ENCODE data around the gene MAP7. TPM values are rescaled to one million over a fixed set of nuclear protein-coding genes. Genes with fewer than 3 reads are reported as not detected.

Gene MAP7
- total and polyA plus RNA-seq, 2 donors (not counting 3 experiments of a cell fraction or from before 2014, with no cell fraction given), result 0.07 to 0.42 TPM

- intact Hi-C loops (cut with micrococcal nuclease), result no loop called here
- no peaks in the 10 kb centered on the region for H3K4me1 ChIP-seq (ENCODE audit: control insufficient read depth, extremely low read depth, insufficient read depth, low read length)
- no peak overlapping the region for H3K9ac ChIP-seq (replicated peaks; ENCODE audit: extremely low read depth, insufficient read depth, low read length)
- no peaks in the 10 kb centered on the region for H3K9me1 ChIP-seq (replicated peaks; ENCODE audit: control insufficient read depth, extremely low read depth, insufficient read depth, low read length)
- H3K9me3 ChIP-seq (replicated peaks; ENCODE audit: control insufficient read depth, insufficient read depth, low read length), result no peaks in the 10 kb centered on the region
- H3K27me3 ChIP-seq (ENCODE audit: control insufficient read depth in 2 of 2, insufficient read depth in 2 of 2, low read length in 2 of 2), result peaks cover 7 to 18% of the 10 kb centered on the region in 2 experiments
- H3K4me3 ChIP-seq (replicated peaks in 1 of 3; ENCODE audit: insufficient read depth in 1 of 3, low read depth in 1 of 3, low read length in 3 of 3), result no peak overlapping the region
- DNase-seq (ENCODE audit: low read depth, low spot score), result no peak
- H3K4me2 ChIP-seq (ENCODE audit: insufficient read depth, low read length), result no peak overlapping the region
- FAIRE-seq, result no peak
- POLR2A ChIA-PET, result no interaction called here
- no peaks in the 10 kb centered on the region for H4K20me1 ChIP-seq (replicated peaks; ENCODE audit: control insufficient read depth, extremely low read depth, insufficient read depth, low read length)
- dilution Hi-C loops (cut with MboI; ENCODE audit: extremely low pct_ligation_motif_present, low sequenced_read_pairs), result no loop called here
- TF ChIP-seq JUN (IDR thresholded peaks at IDR 0.05; ENCODE audit: borderline replicate concordance, insufficient read depth, insufficient read length, low read depth), result no peak
- TF ChIP-seq FOS (IDR thresholded peaks at IDR 0.05; ENCODE audit: borderline replicate concordance, insufficient read depth, low read length), result no peak
- TF ChIP-seq EZH2 (IDR thresholded peaks at IDR 0.05; ENCODE audit: borderline replicate concordance, low read depth, low read length, severe bottlenecking), result no peak
- TF ChIP-seq POLR2AphosphoS5 (IDR thresholded peaks at IDR 0.05; ENCODE audit: insufficient read depth, low read depth, low read length), result no peak
- TF ChIP-seq POLR2A (IDR thresholded peaks at IDR 0.05; ENCODE audit: low read depth, low read length), result no peak
- TF ChIP-seq MYC (IDR thresholded peaks at IDR 0.05; ENCODE audit: low read depth, low read length), result no peak
- no peak for TF ChIP-seq GATA2 (IDR thresholded peaks at IDR 0.05; ENCODE audit: insufficient read depth, insufficient read length, low read depth, low read length)
- TF ChIP-seq, protein P1, sequence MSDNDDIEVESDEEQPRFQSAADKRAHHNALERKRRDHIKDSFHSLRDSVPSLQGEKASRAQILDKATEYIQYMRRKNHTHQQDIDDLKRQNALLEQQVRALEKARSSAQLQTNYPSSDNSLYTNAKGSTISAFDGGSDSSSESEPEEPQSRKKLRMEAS (IDR thresholded peaks at IDR 0.05; ENCODE audit: insufficient read depth, insufficient read length), result no peak
- TF ChIP-seq CTCF (IDR thresholded peaks at IDR 0.05; ENCODE audit: extremely low read depth in 1 of 2, insufficient read depth in 1 of 2, low read depth in 1 of 2, low read length in 2 of 2), result no peak
- H3K27ac ChIP-seq (ENCODE audit: insufficient read depth, low read depth, low read length), result no peak overlapping the region
- BruUV-seq (replicated peaks), result no TSS peak
- no peak overlapping the region for H2AFZ ChIP-seq (ENCODE audit: low read depth, low read length)
- H3K36me3 ChIP-seq (ENCODE audit: control insufficient read depth in 2 of 2, extremely low read depth in 1 of 2, insufficient read depth in 2 of 2, low read length in 2 of 2), result no peaks in the 10 kb centered on the region
- H3K79me2 ChIP-seq (ENCODE audit: control insufficient read depth, insufficient read depth, low read length), result no peaks in the 10 kb centered on the region
- CTCF ChIA-PET, result no interaction called here
These were observed 21.7 kb downstream of the MAP7 start for GRCh38 chr6:136528477-136528876.
